ENCODE results near the gene ACADL.

DNA sequence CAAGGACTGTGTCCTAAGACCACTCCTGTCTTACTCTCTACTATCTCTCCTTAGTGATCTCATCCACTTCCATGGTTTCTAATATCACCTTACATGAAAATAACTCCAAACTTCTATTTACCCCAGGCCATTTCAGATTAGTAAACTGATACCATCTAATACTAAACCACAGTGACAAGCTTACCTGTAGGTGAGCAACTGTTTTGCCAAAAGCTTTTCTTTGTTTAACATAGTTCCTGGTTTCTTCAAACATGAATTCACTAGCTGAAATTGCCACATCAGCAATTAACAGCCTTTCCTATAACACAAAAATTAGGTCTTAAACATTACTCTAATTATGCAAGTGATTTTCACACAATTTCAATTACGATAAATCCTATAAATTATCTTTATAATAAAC is 22.1 kb downstream of the ACADL start:
- TF ChIP-seq, protein P1, sequence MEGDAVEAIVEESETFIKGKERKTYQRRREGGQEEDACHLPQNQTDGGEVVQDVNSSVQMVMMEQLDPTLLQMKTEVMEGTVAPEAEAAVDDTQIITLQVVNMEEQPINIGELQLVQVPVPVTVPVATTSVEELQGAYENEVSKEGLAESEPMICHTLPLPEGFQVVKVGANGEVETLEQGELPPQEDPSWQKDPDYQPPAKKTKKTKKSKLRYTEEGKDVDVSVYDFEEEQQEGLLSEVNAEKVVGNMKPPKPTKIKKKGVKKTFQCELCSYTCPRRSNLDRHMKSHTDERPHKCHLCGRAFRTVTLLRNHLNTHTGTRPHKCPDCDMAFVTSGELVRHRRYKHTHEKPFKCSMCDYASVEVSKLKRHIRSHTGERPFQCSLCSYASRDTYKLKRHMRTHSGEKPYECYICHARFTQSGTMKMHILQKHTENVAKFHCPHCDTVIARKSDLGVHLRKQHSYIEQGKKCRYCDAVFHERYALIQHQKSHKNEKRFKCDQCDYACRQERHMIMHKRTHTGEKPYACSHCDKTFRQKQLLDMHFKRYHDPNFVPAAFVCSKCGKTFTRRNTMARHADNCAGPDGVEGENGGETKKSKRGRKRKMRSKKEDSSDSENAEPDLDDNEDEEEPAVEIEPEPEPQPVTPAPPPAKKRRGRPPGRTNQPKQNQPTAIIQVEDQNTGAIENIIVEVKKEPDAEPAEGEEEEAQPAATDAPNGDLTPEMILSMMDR (conservative IDR thresholded peaks at IDR 0.05): no peak
- no peak for TF ChIP-seq ZFX (IDR thresholded peaks at IDR 0.05)
